Fibroblast of skin of right biceps (primary cell): Measurements from ENCODE around the gene MYBBP1A.

Experiments used
- DNase-seq: peaks from one replicate; pipeline ENCODE4 v3.0.0-alpha.2; 2013

MYBBP1A gene

GRCh38 chr17:4499431-4500190, 55.6 kb downstream of the MYBBP1A start:
- no peak for DNase-seq

GRCh38 chr17:4498461-4499397, 56.5 kb downstream of the MYBBP1A start, which contains the start of gene SPNS2:
SPNS2 (plus strand) TSS chr17:4498881; CDS start chr17:4499048, 167 bp downstream.
- DNase-seq: peak; percentile 44

GRCh38 chr17:4497101-4497824, 57.9 kb downstream of the MYBBP1A start:
- peak; percentile 22 for DNase-seq

GRCh38 chr17:4492721-4493561, 62.2 kb downstream of the MYBBP1A start:
- DNase-seq: peak; percentile 26

- DNase-seq: no peak
Observed at GRCh38 chr17:4490637-4491061, 64.5 kb downstream of the MYBBP1A start.

- no peak for DNase-seq
Observed at GRCh38 chr17:4490109-4490591, 65.0 kb downstream of the MYBBP1A start.

- no peak for DNase-seq
Observed at GRCh38 chr17:4488989-4489595, 66.1 kb downstream of the MYBBP1A start.
